ENCODE measurements around the gene KIF4B. TPM values are rescaled to one million over a fixed set of nuclear protein-coding genes. Genes with fewer than 3 reads are reported as not detected.
"Not testable (repeated sequence)": the region's sequence is repeated elsewhere in the genome, so short reads cannot be mapped to it uniquely, and the experiment has no call there.

Gene KIF4B, protein sequence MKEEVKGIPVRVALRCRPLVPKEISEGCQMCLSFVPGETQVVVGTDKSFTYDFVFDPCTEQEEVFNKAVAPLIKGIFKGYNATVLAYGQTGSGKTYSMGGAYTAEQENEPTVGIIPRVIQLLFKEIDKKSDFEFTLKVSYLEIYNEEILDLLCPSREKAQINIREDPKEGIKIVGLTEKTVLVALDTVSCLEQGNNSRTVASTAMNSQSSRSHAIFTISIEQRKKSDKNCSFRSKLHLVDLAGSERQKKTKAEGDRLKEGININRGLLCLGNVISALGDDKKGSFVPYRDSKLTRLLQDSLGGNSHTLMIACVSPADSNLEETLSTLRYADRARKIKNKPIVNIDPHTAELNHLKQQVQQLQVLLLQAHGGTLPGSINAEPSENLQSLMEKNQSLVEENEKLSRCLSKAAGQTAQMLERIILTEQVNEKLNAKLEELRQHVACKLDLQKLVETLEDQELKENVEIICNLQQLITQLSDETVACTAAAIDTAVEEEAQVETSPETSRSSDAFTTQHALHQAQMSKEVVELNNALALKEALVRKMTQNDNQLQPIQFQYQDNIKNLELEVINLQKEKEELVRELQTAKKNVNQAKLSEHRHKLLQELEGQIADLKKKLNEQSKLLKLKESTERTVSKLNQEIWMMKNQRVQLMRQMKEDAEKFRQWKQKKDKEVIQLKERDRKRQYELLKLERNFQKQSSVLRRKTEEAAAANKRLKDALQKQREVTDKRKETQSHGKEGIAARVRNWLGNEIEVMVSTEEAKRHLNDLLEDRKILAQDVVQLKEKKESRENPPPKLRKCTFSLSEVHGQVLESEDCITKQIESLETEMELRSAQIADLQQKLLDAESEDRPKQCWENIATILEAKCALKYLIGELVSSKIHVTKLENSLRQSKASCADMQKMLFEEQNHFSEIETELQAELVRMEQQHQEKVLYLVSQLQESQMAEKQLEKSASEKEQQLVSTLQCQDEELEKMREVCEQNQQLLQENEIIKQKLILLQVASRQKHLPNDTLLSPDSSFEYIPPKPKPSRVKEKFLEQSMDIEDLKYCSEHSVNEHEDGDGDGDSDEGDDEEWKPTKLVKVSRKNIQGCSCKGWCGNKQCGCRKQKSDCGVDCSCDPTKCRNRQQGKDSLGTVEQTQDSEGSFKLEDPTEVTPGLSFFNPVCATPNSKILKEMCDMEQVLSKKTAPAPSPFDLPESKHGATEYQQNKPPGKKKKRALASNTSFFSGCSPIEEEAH
- polyA plus RNA-seq (ENCODE audit: insufficient read length in 10 of 10) = under 1 TPM in 7 of 10 donors, not detected in 3; 0.08 to 0.26 (median 0.14) TPM
- long read RNA-seq, donor 1, full-length matches to known transcripts = 1 of 1 reads
- long read RNA-seq, donor 1, partial matches to known transcripts = 0 of 1 reads
- long read RNA-seq, donor 1, other reads (novel, unspliced or antisense) = 0 of 1 reads
- long read RNA-seq, donor 2 = 0 reads
- long read RNA-seq, donor 3 = 0 reads
- long read RNA-seq, donor 4 = 0 reads
- long read RNA-seq, donor 5 = 0 reads
- long read RNA-seq, donor 6 = 0 reads
- long read RNA-seq, donor 7 = 0 reads
- long read RNA-seq, donor 8 = 0 reads
- long read RNA-seq, donor 9 = 0 reads

DNA sequence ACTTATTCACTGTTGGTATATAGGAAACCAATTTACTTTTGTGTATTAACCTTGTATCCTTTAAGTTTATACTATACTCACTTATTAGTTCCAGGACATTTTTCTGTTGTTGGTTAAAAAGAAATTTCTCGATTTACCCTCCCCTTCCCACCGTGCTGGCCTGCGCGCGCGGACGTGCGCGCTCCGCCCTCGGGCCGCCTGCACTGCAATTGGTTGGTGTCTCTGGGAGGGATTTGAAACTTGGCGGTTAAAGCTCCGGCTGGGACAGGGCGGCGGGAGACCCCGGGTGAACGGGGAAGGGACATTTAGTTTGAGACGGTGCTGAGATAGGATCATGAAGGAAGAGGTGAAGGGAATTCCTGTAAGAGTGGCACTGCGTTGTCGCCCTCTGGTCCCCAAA lies at the start of gene KIF4B:
Gene KIF4B, plus strand, starts transcription at position 230 of the 400 bp plus-strand sequence. Its CDS starts 105 bp downstream, at position 335.
- no peak for DNase-seq

DNA sequence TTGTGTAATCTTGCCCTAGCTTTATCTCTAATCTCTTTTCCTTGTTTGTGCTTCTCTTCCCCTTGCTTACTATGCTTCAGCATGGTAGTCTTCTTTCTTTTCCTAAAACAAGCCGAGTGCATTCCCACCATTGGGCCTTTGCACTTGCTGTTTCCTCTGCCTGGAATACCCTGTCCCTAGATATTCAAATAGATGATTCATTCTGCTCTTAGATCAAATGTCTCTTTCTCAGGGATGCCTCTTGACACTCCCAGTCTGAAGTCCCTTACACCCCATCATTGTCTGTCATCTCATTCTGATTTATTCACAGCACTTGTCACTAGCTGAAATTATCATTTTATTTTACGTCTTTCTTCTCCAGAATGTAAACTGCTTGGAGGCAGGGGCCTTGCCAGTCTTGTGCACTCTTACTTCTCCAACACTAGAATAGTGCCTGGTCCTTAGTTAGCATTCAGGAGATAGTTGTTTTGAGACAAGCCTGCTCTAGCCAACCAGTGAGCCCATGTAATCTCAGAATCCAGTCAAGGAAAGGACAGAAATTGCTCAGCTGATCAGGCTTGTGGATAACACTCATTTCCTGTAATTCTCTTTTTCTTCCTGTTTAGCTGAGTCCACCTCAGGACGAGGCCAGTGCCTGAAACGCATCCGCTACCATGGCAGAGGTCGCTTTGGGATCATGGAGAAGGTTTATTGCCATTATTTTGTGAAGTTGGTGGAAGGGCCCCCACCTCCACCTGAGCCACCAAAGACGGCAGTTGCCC lies 47.3 kb upstream of the KIF4B start:
- no peak for DNase-seq

DNA sequence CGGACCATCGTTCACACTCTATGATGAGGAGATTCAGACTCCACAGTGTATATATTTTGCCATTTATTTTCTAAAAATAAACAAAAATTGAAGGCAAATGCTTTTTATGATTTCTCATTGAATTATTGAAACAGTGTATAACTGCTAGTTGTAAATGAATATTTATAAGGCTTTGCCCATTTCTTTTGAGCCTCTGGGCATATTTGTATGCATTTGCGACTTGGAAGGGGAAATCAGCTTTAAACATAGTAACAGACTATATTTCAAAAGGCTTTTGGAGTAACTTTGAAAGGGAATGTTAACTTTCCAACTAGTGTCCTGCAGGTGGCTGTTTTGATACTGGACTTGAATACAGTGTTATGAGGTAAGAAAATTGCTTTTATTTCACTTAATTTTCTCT lies 46.7 kb upstream of the KIF4B start:
- no peak for DNase-seq

DNA sequence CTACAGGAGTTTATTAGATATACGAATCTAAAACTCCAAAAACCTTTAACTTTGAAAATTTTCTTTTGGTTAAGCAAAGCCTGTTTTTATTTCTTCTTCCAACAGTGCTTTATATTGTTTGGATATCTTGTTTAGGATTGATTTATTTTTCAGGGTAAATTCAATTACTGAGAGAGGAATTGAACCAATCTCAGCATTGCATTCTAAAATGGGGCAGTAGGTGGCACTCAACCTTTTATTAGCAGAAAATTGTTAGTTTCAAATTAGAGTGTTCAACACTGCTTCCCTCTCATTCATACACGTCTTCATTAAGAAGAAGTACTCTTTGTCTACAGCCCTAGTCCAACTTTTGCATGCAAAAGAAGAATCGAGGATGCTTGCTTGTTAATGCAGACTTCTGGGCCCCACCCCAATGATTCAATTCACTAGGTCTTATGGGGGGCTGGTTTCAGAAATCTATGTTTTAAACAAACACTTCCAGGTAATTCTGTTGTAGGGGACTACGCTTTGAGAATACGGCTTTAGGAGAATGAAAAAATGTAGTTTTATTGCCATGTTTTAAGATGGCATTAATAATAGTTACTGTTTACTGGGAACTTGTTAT lies 46.0 kb upstream of the KIF4B start:
- no peak for DNase-seq

DNA sequence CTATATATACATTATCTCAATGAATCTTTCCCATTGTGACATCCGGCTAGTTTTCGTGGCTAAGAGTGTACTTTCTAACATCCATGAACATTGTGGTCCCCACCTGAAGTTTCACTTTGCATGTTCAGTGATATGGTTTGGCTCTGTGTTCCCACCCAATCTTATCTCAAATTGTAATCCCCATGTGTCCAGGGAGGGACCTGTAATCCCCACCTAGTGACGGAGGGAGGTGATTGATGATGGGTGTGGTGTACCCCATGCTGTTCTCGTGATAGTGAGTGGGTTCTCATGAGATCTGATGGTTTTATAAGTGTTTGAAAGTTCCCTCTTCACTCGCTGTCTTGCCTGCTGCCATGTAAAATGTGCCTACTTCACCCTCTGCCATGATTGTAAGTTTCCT lies 44.6 kb upstream of the KIF4B start:
- no peak for DNase-seq

DNA sequence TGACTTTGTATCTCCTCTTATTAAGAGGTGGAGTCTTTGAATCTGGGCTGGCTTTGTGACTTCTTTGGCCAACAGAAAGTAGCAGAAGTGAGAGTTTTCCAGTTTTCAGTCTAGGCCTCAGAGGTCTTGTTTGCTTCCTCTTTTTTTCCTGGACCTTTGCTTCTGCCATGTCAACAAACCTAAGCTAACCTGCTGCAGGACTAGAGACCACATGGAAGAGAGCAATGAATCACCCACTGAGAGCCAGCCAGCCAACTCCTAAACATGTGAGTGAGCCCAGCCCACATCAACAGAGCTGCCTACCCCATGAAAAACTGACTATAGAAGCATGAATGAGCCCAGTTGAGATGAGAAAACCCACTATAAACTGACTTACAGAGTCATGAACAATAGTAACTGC lies 42.8 kb upstream of the KIF4B start:
- no peak for DNase-seq

DNA sequence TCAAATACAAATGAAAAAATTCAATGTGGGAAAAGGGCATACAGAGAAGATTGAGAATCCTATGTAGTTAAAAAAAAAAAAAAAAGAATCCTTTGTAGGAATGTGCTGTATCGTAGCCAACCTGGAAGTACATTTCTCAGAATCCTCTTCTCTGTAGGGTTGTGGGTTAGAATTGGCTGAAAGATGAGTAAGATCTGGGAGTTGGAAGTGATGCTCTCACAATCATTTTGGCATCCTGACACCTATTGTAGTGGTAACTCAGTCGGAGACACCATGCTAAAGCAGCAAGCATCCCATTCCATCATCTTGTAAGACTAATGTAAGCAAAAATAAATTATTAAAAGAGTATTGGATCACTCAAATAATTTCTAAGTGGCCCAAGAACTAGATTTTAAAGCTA lies 42.1 kb upstream of the KIF4B start:
- DNase-seq = peak in 1 of 3 donors; percentile 12

DNA sequence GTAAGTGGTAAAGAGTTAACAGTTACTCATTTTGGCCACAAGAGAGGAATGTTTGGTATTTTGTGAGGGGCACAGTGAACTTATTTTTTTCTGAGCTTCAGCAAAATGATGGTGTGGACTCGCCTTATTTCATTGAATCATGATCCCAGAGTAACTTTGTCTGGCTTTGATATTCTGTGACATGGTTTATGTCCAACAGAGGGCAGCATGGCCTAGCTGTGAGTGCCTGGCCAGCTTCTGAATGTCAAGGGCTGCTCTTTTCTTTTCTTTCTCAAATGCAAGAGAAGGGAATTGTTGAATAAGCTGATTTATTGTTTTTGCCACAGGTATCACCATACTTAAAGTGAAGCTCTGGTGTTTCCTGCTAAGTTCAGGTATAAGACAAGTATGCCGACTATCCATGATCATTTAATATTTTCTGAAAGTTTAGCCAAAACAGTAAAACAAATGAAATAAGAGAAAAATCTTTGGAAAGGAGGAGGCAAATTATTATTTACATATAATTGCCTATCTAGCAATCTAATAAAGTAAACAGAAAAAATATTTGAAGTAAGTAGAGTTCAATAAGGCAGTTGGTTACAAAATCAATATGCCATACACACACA lies 41.0 kb upstream of the KIF4B start:
- DNase-seq = peak; percentile 14 to 52 (median 28)

DNA sequence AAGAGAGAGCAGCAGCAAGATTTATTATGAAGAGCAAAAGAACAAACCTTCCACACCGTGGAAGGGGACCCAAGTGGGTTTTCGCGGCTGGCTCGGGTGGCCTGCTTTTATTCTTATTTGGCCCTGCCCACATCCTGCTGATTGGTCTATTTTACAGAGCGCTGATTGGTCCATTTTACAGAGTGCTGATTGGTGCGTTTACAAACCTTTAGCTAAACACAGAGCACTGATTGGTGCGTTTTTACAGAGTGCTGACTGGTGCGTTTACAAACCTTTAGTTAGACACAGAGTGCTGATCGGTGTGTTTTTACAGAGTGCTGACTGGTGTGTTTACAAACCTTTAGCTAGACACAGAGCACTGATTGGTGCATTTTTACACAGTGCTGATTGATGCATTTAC lies 37.5 kb upstream of the KIF4B start:
- not testable (repeated sequence) for DNase-seq

DNA sequence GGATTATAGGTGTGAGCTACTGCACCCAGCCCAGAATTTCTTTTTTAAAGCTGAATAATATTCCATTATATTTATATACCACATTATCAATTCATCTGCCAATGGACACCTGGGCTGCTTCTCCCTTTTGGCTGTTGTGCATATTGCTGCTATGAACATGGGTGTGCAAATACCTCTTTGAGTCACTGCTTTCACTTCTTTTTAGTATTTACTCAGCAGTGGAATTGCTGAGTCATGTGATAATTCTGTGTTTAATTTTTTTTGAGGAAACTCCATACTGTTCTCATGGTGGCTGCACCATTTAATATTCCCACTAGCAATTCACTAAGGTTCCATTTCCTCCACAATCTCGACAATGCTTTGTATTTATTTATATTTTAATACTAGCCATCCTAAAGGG lies 36.1 kb upstream of the KIF4B start:
- DNase-seq = no peak

DNA sequence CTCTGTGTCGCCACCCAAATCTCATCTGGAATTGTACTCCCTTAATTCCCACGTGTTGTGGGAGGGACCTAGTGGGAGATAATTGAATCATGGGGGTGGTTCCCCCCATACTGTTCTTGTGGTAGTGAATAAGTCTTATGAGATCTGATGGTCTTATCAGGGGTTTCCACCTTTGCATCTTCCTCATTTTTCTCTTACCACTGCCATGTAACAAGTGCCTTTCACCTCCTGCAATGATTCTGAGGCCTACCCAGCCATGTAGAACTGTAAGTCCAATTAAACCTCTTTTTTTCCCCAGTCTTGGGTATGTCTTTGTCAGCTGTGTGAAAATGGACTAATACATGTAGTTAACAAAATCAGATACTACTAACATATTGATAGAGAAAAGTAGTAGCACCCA lies 35.3 kb upstream of the KIF4B start:
- DNase-seq = not testable (repeated sequence)

DNA sequence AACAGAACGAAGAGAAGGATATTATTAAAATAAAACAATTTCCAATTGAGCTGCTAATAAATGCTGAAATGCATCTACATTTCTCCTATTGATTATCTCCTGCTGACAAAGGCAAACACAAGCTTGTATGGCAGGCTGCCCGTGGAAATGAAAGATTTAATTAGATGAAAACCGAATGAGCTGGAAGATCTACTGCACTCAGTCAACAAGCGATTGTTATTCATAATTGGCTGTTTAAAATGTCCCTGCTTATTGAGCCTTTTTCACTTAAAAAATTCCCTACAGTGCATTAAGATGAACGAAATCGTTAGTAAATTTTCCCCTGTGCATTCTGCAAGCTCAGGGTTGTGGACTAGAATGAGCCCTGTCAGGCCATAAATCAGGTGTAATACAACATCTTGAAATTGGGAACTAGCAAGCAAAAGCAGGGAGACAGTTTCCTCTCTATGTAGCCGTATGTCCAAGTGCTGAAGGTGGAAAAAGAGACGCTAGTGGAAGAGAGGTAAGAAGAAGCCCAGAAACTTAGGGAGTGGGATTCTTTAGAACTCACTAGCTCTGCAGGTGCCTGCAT lies 28.5 kb upstream of the KIF4B start:
- DNase-seq = no peak

DNA sequence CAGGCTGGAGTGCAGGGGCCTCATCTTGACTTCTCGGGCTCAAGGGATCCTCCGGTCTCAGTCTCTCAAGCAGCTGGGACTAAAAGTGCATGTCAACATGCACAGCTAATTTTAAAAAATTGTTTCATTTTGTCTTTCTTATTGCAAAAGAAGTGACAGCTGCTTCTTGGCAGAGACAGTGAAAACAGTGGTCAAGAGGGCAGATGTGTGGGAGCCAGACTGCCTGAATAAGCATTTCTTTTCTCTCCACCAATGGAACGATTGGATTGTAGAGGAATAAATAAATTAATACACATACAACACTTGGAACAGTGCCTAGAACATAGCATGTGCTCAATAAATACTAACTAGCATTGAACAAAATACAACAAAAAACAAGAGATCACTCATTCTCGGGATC lies 27.4 kb upstream of the KIF4B start:
- no peak for DNase-seq

DNA sequence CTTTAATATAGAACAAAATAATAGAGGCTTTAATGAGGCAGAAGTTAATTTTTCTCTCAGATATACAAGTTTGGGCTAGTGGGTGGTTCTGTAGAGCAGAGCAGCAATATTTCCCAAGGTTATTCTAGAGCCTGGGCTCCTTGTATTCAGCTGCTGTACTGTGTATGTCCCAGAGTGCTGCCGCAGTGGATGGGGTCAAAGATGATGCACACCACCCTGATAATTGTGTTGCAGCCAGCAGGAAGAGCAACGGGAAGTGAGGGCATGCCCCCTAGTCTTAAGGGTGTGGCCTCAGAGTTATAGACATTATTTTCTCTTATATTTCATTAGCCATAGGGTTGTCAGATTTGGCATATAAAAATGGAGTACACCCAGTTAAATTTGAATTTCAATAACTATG lies 23.9 kb upstream of the KIF4B start:
- no peak for DNase-seq

DNA sequence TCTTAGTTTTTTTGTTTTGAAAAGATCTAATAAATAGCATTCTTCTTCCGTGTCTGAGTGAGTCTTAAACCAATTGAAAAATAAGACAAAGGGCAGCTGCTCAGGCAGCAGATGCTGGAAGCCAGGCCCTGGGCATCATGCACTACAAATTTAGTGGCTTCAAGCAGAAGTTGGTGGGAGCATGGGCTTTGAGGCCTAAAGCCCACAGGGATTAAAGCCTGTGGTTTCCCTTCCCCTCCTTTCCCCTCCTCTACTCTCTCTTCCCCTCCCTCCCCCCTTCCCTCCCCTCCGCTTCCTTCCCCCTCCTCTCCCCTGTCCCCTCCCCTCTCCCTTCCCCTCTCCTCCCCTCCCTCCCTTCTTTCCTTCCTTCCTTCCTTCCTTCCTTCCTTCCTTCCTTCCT lies 20.1 kb upstream of the KIF4B start:
- no peak for DNase-seq

DNA sequence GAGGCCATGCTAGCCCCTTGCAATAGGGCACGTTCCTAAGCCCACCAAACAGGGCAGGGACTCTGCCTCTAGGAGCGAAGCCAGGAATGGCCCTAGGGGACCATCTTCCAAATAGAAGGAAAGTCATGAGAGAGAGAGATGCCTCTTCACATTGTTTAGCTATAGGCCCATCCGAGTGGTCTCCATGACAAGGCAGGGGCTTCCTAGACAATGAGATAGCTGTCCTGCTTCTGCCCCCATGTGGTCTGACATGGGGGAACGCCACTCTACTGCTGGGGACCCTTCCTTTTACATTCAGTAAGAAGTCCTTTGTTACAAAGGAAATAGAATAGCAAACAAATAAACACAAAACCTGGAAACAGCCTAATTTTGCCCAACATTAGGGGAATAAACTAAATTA lies 17.9 kb upstream of the KIF4B start:
- no peak for DNase-seq

DNA sequence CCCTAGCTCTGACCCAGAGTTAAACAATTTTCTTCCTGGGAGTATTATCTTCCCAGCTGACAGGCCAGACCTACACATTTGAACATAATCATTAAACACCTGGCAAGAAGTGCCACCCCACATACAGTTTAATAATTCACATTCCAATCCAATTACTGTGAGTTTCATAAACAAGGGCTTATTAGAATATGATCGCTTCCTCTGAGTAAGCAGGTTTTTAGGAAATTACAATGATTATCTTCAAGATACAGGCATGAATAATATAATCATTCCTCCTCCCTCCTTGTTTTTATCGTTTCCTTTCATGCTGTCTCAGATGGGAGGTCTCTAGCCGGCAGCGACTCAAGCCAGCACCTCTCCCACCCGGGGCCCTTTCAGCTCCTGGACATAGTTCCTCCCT lies 15.8 kb upstream of the KIF4B start:
- DNase-seq = no peak

DNA sequence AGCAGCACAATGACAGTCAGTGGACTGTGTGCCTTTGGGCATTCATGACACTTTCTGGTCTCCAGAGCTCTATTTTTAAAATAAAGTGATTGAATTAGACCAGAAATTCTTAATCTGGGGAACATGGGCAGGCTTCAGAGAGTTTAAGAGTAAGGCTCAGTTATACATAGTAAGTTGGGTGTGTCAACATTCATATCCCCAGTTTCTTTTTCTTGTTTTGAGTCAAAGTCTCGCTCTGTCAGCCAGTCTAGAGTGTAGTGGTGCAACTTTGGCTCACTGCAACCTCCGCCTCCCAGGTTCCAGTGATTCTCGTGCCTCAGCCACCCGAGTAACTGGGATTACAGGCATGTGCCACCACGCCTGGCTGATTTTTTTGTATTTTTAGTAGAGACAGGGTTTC lies 13.7 kb upstream of the KIF4B start:
- DNase-seq = no peak

DNA sequence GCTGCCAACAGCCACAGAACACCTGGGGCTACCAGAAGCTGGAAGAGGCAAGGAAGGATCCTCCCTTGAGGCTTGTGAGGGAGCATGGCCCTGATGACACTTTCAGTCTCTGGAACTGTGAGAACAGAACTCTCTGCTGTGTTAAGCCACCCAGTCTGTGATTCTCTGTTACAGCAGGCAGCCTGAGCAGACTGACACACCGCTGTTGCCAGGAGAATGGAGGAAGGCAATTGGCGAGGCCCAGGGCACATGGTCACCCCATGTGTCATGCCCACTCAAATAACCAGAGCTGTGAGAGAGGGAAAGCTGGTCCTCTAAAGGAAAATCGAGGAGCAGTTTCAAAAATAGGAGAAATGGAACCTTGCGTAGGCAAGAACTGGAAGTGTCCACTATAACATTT lies 12.0 kb upstream of the KIF4B start:
- DNase-seq = no peak

DNA sequence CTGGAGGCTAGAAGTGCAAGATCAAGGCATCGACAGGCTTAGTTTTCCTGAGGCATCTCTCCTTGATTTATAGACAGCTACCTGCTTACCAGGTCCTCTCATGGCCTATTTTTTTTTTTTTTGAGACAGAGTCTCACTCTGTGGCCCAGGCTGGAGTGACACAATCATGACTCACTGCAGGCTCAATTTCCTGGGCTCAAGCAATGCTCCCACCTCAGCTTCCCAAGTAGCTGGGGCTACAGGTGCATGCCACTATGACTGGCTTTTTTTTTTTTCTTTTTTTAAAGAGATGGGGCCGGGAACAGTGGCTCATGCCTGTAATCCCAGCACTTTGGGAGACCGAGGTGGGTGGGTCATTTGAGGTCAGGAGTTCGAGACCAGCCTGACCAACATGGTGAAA lies 10.8 kb upstream of the KIF4B start:
- not testable (repeated sequence) for DNase-seq

Data from muscle of back (tissue), 13 donors.